ENCODE measurements around the gene COX6B2.

The COX6B2 gene

GRCh38 chr19:55379174-55379573 is 24.7 kb upstream of the COX6B2 start:
- Histone ChIP-seq H3K4me3 (ENCODE audit: low read length) (no peak overlapping the region), H3K27me3 (replicated peaks; ENCODE audit: insufficient read depth, low read length) (0 out of 2 replicates have a peak, but pooled peaks cover 6% of the 10 kb centered on the region), H4K20me1 (ENCODE audit: insufficient read depth, low read length) (no peaks in the 10 kb centered on the region), H3K27ac (ENCODE audit: low read length) (no peak overlapping the region), H3K9me2 (replicated peaks; ENCODE audit: insufficient read depth, low read length) (no peaks in the 10 kb centered on the region), H3K36me3 (replicated peaks; ENCODE audit: insufficient read depth, low read length) (no peaks in the 10 kb centered on the region), H3K4me1 (ENCODE audit: low read length) (peaks cover 13% of the 10 kb centered on the region; the same call in 1 of the 2 replicates), H3F3A (ENCODE audit: insufficient read depth, low read length) (peaks cover 5% of the 10 kb centered on the region), H3K79me2 (ENCODE audit: low read length) (peaks cover 21% of the 10 kb centered on the region), H3K9me3 (replicated peaks; ENCODE audit: insufficient read depth, low read length) (no peaks in the 10 kb centered on the region), H3K4me2 (ENCODE audit: low read depth, low read length) (no peak overlapping the region), H3K9ac (ENCODE audit: low read length) (no peak overlapping the region), H2AFZ (ENCODE audit: low read length) (no peak overlapping the region)
- no peak for DNase-seq
- TF ChIP-seq EZH2 (optimal IDR thresholded peaks at IDR 0.05; ENCODE audit: low read depth, low read length): no peak

- Histone ChIP-seq H3K79me2 (ENCODE audit: low read length) (peaks cover 12% of the 10 kb centered on the region), H3K4me1 (ENCODE audit: low read length) (peaks cover 5% of the 10 kb centered on the region; the same call in 1 of the 2 replicates), H3K9ac (ENCODE audit: low read length) (no peak overlapping the region), H3K27ac (ENCODE audit: low read length) (no peak overlapping the region), H3K4me3 (ENCODE audit: low read length) (no peak overlapping the region), H3K27me3 (replicated peaks; ENCODE audit: insufficient read depth, low read length) (peaks cover 18% of the 10 kb centered on the region), H3K9me2 (replicated peaks; ENCODE audit: insufficient read depth, low read length) (no peaks in the 10 kb centered on the region), H4K20me1 (ENCODE audit: insufficient read depth, low read length) (no peaks in the 10 kb centered on the region), H3K9me3 (replicated peaks; ENCODE audit: insufficient read depth, low read length) (no peaks in the 10 kb centered on the region), H2AFZ (ENCODE audit: low read length) (no peak overlapping the region), H3K36me3 (replicated peaks; ENCODE audit: insufficient read depth, low read length) (no peaks in the 10 kb centered on the region), H3F3A (ENCODE audit: insufficient read depth, low read length) (peaks cover 4% of the 10 kb centered on the region; the same call in 1 of the 2 replicates), H3K4me2 (ENCODE audit: low read depth, low read length) (no peak overlapping the region)
- DNase-seq: no peak
- no peak for TF ChIP-seq EZH2phosphoT487 (IDR thresholded peaks at IDR 0.05; ENCODE audit: low read length)
- TF ChIP-seq, protein P1, sequence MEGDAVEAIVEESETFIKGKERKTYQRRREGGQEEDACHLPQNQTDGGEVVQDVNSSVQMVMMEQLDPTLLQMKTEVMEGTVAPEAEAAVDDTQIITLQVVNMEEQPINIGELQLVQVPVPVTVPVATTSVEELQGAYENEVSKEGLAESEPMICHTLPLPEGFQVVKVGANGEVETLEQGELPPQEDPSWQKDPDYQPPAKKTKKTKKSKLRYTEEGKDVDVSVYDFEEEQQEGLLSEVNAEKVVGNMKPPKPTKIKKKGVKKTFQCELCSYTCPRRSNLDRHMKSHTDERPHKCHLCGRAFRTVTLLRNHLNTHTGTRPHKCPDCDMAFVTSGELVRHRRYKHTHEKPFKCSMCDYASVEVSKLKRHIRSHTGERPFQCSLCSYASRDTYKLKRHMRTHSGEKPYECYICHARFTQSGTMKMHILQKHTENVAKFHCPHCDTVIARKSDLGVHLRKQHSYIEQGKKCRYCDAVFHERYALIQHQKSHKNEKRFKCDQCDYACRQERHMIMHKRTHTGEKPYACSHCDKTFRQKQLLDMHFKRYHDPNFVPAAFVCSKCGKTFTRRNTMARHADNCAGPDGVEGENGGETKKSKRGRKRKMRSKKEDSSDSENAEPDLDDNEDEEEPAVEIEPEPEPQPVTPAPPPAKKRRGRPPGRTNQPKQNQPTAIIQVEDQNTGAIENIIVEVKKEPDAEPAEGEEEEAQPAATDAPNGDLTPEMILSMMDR (IDR thresholded peaks at IDR 0.05; ENCODE audit: low read length): no peak
- TF ChIP-seq EZH2 (optimal IDR thresholded peaks at IDR 0.05; ENCODE audit: low read depth, low read length): no peak
Observed at GRCh38 chr19:55377356-55378131, 23.0 kb upstream of the COX6B2 start.

DNA sequence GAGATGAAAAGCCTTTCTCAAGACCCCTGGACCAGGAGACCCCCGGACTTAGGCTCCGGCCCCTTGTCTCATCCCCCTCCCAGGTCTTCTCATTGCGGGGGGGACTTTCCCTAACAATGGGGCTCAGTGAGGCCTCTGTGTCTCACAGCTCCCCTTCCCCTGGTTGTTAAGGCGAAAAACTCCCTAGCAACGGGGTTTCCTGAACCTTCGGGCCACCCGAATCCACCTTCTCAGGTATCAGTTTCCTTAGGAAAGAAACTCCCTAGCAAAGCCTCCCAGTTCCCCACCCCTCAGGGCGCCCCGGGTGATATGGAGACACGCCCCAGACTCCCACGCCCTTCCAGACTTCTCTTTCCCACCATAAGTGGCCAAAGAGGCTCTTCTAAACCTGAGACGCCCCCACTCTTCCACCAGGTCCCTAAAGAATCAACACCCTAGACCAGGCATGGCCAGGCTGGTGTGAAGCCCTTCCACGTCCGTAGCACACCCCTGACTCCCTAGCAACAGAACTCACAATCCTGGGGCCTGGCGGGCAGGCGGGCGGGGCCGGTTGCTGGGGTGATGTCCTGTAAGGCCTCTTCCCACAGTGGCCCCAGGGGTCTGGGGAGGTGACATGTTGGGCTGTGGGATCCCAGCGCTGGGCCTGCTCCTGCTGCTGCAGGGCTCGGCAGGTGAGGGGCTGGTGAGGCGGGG is 21.9 kb upstream of the COX6B2 start, which contains the start of gene TMEM190:
Gene TMEM190 (plus strand): TSS at position 586 of the 693 bp plus-strand sequence. CDS start 28 bp downstream, at position 614.
- no peaks in the 10 kb centered on the region; the same call in 1 of the 2 replicates for H3F3A ChIP-seq (ENCODE audit: insufficient read depth, low read length)
- no peaks in the 10 kb centered on the region for H3K9me2 ChIP-seq (replicated peaks; ENCODE audit: insufficient read depth, low read length)
- no peaks in the 10 kb centered on the region; the same call in 1 of the 2 replicates for H3K4me1 ChIP-seq (ENCODE audit: low read length)
- H3K4me3 ChIP-seq (ENCODE audit: low read length): no peak within 1 kb of the TSS
- H3K9ac ChIP-seq (ENCODE audit: low read length): no peak within 1 kb of the TSS
- DNase-seq: no peak
- no peak within 1 kb of the TSS for H3K4me2 ChIP-seq (ENCODE audit: low read depth, low read length)
- no peaks in the 10 kb centered on the region for H4K20me1 ChIP-seq (ENCODE audit: insufficient read depth, low read length)
- H2AFZ ChIP-seq (ENCODE audit: low read length): no peak within 1 kb of the TSS
- no peak within 1 kb of the TSS for H3K27ac ChIP-seq (ENCODE audit: low read length)
- H3K36me3 ChIP-seq (replicated peaks; ENCODE audit: insufficient read depth, low read length): no peaks in the 10 kb centered on the region
- H3K27me3 ChIP-seq (replicated peaks; ENCODE audit: insufficient read depth, low read length): peaks cover 28% of the 10 kb centered on the region
- H3K9me3 ChIP-seq (replicated peaks; ENCODE audit: insufficient read depth, low read length): no peaks in the 10 kb centered on the region
- H3K79me2 ChIP-seq (ENCODE audit: low read length): peaks cover under 1% of the 10 kb centered on the region
- TF ChIP-seq, protein P1 (IDR thresholded peaks at IDR 0.05; ENCODE audit: low read length): no peak
- no peak for TF ChIP-seq EZH2 (optimal IDR thresholded peaks at IDR 0.05; ENCODE audit: low read depth, low read length)
- no peak for TF ChIP-seq EZH2phosphoT487 (IDR thresholded peaks at IDR 0.05; ENCODE audit: low read length)

All from MM.1S (cell line).